IPS-18a (cell line): ENCODE data around the gene HSPA14.
"Not testable (repeated sequence)": the region's sequence is repeated elsewhere in the genome, so short reads cannot be mapped to it uniquely, and the experiment has no call there.

ENCODE experiments used
- H3K27ac ChIP-seq: one replicate; pipeline ENCODE4 v1.5.1; 2013; ENCODE audit warnings: low read length
- H3K27me3 ChIP-seq: one replicate; pipeline ENCODE4 v1.6.1; 2013; ENCODE audit warnings: mild to moderate bottlenecking, low read length; ENCODE audit not compliant: control insufficient read depth, insufficient read depth
- H3K36me3 ChIP-seq: one replicate; pipeline ENCODE4 v1.6.1; 2013; ENCODE audit warnings: low read depth, low read length; ENCODE audit not compliant: control insufficient read depth
- H3K4me1 ChIP-seq: one replicate; pipeline ENCODE4 v1.6.1; 2013; ENCODE audit warnings: low read depth, low read length; ENCODE audit not compliant: control insufficient read depth
- H3K4me3 ChIP-seq: one replicate; pipeline ENCODE4 v1.5.1; 2013; ENCODE audit warnings: low read length
- H3K9ac ChIP-seq: one replicate; pipeline ENCODE4 v1.6.1; 2013; ENCODE audit warnings: mild to moderate bottlenecking, low read length, moderate library complexity
- H3K9me3 ChIP-seq: one replicate; pipeline ENCODE4 v1.6.1; 2013; ENCODE audit warnings: low read depth, low read length; ENCODE audit not compliant: control insufficient read depth

HSPA14 gene, protein sequence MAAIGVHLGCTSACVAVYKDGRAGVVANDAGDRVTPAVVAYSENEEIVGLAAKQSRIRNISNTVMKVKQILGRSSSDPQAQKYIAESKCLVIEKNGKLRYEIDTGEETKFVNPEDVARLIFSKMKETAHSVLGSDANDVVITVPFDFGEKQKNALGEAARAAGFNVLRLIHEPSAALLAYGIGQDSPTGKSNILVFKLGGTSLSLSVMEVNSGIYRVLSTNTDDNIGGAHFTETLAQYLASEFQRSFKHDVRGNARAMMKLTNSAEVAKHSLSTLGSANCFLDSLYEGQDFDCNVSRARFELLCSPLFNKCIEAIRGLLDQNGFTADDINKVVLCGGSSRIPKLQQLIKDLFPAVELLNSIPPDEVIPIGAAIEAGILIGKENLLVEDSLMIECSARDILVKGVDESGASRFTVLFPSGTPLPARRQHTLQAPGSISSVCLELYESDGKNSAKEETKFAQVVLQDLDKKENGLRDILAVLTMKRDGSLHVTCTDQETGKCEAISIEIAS

DNA sequence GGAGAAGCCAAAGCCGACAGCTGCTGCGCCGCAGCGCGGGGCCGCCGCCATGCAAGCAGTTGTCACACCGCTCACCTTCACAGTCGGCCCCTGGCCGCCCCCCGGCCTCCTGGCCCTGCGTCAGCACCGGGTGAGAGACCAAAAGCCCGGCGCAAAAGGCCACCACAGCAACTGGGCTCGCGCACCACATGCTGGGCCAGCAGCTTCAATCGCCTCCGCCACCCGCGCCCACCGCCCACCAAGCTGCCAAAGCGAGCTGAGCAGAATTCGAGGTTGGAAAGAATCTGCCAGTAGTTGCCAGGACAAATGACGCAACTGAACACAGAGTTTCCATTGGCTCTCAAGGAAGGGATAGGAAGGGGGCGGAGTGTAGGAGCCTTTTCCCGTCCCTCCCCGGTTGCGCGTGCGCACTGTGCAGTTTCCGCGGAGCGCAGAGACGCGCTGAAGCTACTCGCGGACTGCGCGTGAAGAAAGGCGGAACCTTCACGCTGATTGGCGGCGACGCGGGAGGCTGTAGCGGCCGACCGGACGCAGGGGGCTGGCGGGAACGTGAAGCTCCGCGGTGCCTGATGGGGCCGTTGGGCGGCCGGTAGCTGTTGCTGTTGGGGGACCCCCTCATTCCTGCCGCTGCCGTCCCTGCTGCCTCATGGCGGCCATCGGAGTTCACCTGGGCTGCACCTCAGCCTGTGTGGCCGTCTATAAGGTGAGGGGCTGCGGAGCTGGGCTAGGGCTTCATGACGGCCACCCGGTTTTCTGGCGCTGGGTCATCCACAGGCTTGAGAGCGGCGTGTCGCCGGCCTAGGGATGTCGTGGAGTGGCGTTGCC lies at the start of gene HSPA14, which contains the start of the genes CDNF and MSANTD7:
HSPA14 (plus strand) TSS at position 550 of the 825 bp plus-strand sequence; CDS start at position 647, 97 bp downstream.
CDNF (minus strand) TSS at position 281 of the 825 bp plus-strand sequence; CDS start at position 190, 91 bp downstream.
MSANTD7 (plus strand) TSS at position 550 of the 825 bp plus-strand sequence. CDS start 3,979 bp downstream, outside the sequence.
- H3K9ac ChIP-seq = peak within 1 kb of the TSS; percentile 96

DNA sequence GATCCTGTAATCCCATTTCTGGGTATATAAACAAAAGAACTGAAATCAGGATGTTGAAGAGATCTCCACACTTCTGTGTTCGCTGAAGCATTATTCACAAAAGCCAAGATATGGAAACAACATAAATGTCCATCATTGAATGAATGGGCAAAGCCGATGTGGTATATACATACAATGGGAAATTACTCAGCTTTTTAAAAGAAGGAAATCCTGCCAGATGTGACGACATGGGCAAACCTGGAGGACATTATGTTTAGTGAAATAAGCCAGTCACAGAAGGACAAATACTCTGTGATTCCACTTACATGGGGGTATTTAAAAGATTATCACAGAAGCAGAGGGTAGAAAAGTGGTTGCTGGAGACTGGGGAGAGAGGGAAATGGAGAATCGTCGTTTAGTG lies 39.5 kb upstream of the HSPA14 start:
- no peaks in the 10 kb centered on the region for H3K27me3 ChIP-seq

More for the DNA sequence above, at the start of gene HSPA14, which contains the start of the genes CDNF and MSANTD7:
- no peaks in the 10 kb centered on the region for H3K27me3 ChIP-seq
- H3K4me1 ChIP-seq = peaks cover 8% of the 10 kb centered on the region
- H3K27ac ChIP-seq = peak within 1 kb of the TSS; percentile 79
- H3K9me3 ChIP-seq = no peaks in the 10 kb centered on the region
- peaks cover 30% of the 10 kb centered on the region for H3K36me3 ChIP-seq
- peak within 1 kb of the TSS; percentile 92 for H3K4me3 ChIP-seq

DNA sequence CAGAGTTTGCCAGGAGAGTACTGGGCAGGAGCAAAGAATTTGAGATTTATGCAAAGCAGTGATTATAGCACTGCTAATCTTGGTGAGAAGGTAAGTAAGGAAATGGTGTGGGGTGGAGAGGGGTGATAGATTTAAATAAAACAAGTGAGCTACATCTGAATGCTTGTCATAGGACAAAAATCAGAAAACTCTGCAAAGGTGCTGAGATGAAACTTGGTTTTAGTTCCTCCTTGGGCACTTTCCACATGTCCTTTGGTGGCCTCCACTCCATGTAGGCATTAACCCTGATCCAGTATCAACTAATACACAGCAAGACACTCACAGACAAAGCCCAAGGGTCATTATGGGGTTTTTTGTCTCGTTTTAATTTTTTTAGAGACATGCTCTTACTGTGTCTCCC lies 37.7 kb upstream of the HSPA14 start:
- Histone ChIP-seq H3K9me3 (no peaks in the 10 kb centered on the region), H3K9ac (no peak overlapping the region)

More for the DNA sequence above, 39.5 kb upstream of the HSPA14 start:
- Histone ChIP-seq H3K4me1 (no peaks in the 10 kb centered on the region), H3K9me3 (no peaks in the 10 kb centered on the region), H3K36me3 (no peaks in the 10 kb centered on the region), H3K9ac (no peak overlapping the region), H3K27ac (no peak overlapping the region), H3K4me3 (no peak overlapping the region)

DNA sequence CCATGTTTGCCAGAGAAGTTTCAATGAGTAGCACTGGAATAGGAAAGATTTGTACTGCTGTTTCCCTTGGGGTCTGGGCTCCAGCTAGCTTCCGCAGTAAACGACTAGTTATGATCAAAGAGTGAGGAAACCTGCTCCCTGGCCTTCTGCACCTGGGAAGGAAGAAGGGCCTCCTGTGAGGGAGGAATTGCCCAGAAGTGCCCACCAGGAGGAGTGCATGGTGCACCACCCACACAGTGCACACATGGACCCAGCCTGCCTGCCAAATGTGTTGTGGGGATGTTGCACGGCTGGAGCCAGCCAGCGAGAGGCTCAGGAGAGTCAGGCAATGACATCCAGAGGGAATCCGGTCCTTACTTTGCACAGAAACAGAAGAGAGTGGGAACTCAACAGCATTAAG lies 36.4 kb upstream of the HSPA14 start:
- Histone ChIP-seq H3K4me3 (no peak overlapping the region), H3K4me1 (no peaks in the 10 kb centered on the region), H3K27me3 (no peaks in the 10 kb centered on the region), H3K9ac (no peak overlapping the region), H3K27ac (no peak overlapping the region), H3K36me3 (no peaks in the 10 kb centered on the region), H3K9me3 (no peaks in the 10 kb centered on the region)

More for the DNA sequence above, 37.7 kb upstream of the HSPA14 start:
- no peaks in the 10 kb centered on the region for H3K36me3 ChIP-seq
- no peaks in the 10 kb centered on the region for H3K4me1 ChIP-seq
- H3K27me3 ChIP-seq = no peaks in the 10 kb centered on the region
- H3K4me3 ChIP-seq = no peak overlapping the region
- H3K27ac ChIP-seq = no peak overlapping the region

DNA sequence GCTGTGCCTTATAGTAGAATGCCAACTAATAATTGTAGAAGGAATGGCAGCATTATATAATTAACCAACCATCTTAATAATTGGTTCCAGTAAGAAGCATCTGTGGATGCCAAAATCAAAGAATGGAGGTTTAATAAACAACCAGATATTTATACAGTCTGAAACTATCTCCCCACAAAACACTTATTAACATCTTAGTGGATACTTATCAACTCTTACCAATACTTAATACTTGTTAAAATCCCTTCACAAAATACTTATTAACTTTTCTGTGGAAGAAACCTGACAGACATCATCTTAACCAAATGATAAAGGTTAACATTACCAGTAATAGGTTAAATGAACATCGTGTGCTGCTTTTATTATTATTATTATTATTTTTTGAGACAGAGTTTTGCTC lies 34.3 kb upstream of the HSPA14 start:
- Histone ChIP-seq H3K27me3 (no peaks in the 10 kb centered on the region), H3K4me3 (no peak overlapping the region), H3K4me1 (no peaks in the 10 kb centered on the region), H3K36me3 (no peaks in the 10 kb centered on the region), H3K9me3 (no peaks in the 10 kb centered on the region), H3K9ac (no peak overlapping the region), H3K27ac (no peak overlapping the region)

DNA sequence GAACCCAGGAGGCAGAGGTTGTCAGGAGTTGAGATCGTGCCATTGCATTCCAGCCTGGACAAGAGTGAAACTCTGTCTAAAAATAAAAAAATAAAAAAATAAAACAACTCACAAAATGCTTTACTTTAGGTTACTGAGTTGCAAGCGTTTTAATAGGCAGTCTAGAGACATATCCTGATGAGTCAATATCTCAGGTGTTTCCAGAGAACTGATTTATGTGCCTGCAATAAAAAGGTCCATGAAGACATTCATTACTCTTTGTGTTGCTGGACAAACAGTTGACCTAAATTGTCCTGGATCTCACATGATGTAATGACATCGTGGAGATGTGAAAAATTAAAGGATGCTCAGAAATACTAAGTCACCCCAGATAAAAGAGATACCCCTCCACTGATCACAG lies 31.8 kb upstream of the HSPA14 start:
- H3K4me1 ChIP-seq = no peaks in the 10 kb centered on the region
- no peak overlapping the region for H3K27ac ChIP-seq
- no peak overlapping the region for H3K4me3 ChIP-seq
- no peaks in the 10 kb centered on the region for H3K27me3 ChIP-seq
- H3K36me3 ChIP-seq = no peaks in the 10 kb centered on the region
- no peaks in the 10 kb centered on the region for H3K9me3 ChIP-seq
- H3K9ac ChIP-seq = no peak overlapping the region

DNA sequence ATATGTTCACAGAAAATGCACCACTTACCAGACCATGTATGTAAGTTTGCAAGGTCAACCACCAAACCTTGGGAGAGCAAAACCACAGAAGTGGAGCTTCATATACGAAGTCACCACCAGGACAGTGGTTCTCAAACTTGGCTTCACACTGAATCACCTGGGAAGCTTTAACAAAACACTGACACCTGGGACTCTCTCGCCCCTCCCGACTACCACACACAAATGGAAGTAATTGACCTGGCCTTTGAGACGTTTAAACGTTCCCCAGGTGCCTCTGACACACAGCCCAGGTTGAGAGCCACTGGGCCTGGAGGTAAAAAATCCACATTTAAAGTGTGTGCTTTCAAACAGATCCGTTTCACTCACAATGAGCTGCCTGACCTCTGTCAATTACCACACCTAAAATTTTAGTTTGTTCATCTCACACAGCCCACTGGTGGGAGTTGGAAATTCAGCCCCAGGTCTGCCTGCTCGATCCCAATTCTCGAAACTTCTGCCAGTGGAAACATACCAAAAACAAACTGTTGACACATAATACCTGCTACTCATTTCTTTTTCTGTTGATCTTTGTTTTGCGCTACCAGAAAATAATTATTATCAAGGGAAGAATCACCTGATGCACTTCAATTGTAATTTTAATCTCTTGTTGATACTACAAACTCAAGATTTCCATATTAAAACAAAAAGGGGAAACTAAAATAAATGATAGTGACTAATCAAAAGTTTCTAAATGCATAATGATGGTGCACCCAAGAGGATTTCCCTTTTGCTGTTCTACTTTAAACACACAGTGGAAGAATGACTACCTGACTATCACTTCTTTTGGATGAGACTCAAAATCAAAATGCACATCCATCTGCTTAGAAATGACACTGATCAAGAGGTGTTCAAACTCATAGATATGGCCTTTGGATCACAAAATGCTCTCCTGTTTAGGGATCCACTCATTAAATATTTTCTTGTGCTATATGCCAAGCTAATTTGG lies 26.8 kb upstream of the HSPA14 start:
- H3K4me1 ChIP-seq = no peaks in the 10 kb centered on the region
- no peak overlapping the region for H3K9ac ChIP-seq
- H3K27me3 ChIP-seq = no peaks in the 10 kb centered on the region
- no peak overlapping the region for H3K4me3 ChIP-seq
- H3K36me3 ChIP-seq = no peaks in the 10 kb centered on the region
- no peak overlapping the region for H3K27ac ChIP-seq
- no peaks in the 10 kb centered on the region for H3K9me3 ChIP-seq

DNA sequence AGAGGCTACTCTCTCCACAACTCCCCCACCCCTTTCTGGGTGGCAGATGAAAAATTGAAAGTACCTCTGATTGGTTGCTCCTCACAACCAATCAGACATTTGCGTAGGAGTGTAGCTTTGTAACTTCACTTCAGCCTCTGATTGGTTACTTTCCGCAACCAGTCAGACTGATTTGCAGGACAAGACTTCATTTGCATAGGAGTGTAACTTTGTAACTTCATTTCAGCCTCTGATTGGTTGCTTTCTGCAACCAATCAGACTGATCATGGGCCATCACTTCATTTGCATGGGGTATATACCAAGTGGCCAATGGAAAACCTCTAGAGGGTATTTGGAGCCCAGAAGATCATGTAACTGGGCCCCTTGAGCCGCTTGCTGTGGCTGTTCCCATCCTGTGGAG lies 25.8 kb upstream of the HSPA14 start:
- H3K27ac ChIP-seq = no peak overlapping the region
- no peaks in the 10 kb centered on the region for H3K4me1 ChIP-seq
- no peaks in the 10 kb centered on the region for H3K36me3 ChIP-seq
- no peak overlapping the region for H3K9ac ChIP-seq
- no peaks in the 10 kb centered on the region for H3K9me3 ChIP-seq
- no peaks in the 10 kb centered on the region for H3K27me3 ChIP-seq
- no peak overlapping the region for H3K4me3 ChIP-seq

DNA sequence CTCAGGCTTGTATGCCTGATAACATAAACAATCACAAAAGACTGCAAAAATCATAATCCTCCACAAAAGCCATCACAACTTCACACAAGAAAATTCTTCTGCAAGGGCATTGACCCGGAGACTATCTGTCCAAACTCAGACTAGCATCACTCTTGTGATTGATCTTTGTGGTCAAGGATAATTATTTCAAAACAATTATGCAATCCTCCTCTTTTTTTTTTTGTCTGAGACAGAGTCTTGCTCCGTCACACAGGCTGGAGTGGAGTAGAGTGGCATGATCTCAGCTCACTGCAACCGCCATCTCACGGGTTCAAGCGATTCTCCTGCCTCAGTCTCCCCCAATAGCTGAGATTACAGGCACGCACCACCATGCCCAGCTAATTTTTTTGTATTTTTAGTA lies 22.4 kb upstream of the HSPA14 start:
- Histone ChIP-seq H3K9me3 (no peaks in the 10 kb centered on the region), H3K27ac (no peak overlapping the region), H3K27me3 (no peaks in the 10 kb centered on the region), H3K9ac (no peak overlapping the region), H3K4me3 (no peak overlapping the region), H3K4me1 (peaks cover 2% of the 10 kb centered on the region), H3K36me3 (no peaks in the 10 kb centered on the region)

DNA sequence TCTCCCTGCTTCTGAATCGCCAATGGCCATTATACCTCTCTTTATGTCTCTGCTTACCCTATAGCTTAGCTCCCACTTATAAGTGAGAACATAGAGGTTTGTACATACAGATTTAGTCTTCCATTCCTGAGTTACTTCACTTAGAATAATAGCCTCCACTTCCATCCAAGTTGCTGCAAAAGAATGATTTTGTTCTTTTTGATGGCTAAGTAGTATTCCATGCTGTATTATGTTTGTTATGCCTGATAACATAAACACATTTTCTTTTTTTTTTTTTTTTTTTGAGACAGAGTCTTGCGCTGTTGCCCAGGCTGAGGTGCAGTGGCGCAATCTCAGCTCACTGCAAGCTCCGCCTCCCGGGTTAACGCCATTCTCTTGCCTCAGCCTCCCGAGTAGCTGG lies 21.4 kb upstream of the HSPA14 start:
- not testable (repeated sequence) for H3K4me3 ChIP-seq, H3K27me3 ChIP-seq, H3K27ac ChIP-seq, H3K9me3 ChIP-seq, H3K9ac ChIP-seq, H3K4me1 ChIP-seq, H3K36me3 ChIP-seq
